HT-29 (cell line): ENCODE results near the gene OGFOD3. TPM values are rescaled to one million over a fixed set of nuclear protein-coding genes. Genes with fewer than 3 reads are reported as not detected.

Source experiments
- small RNA-seq: library from RNA; depleted of rRNA; stranded (forward); fragments of <200 nt; gene quantifications from one replicate; pipeline ENCODE3, GENCODE V24; 2014
- total RNA-seq: library from RNA; depleted of rRNA; stranded (reverse); fragments of >200 nt; shearing (Covaris generic); gene quantifications from 2 replicates; pipeline ENCODE4 v1.2.3, GENCODE V29; 2014; rRNA removed

OGFOD3 gene
- total RNA-seq, 1 experiment from 2014 or later, result 51.4 TPM

Small RNA genes within 50 kb of the gene (small RNA-seq; reads per million reads assigned to genes)
- gene RF00019, result not detected

Other genes starting within 250 kb of the OGFOD3 start
- gene CCDC57, start 205.7 kb downstream of the OGFOD3 start, total RNA-seq, result 47.6 and 48.2 TPM in 2 replicates
- gene SLC16A3, start 189.5 kb downstream of the OGFOD3 start, total RNA-seq, result 132 and 156 TPM in 2 replicates
- gene CSNK1D, start 144.9 kb downstream of the OGFOD3 start, total RNA-seq, result 47.8 and 60.4 TPM in 2 replicates
- not detected in 2 replicates for gene CD7, start 101.0 kb downstream of the OGFOD3 start, total RNA-seq
- gene SECTM1, start 84.8 kb downstream of the OGFOD3 start, total RNA-seq, result 2.9 and 3.2 TPM in 2 replicates
- gene TEX19, start 59.3 kb downstream of the OGFOD3 start, total RNA-seq, result 0.10 and 1.1 TPM in 2 replicates
- not detected in 2 replicates for gene UTS2R, start 46.8 kb downstream of the OGFOD3 start, total RNA-seq
- gene HEXD, start 239 bp downstream of the OGFOD3 start, total RNA-seq, result 25.8 and 28.4 TPM in 2 replicates
- gene CYBC1, start 32.2 kb upstream of the OGFOD3 start, total RNA-seq, result 72.3 and 89.5 TPM in 2 replicates
- 30.5 and 35.0 TPM in 2 replicates for gene NARF, start 40.2 kb upstream of the OGFOD3 start, total RNA-seq
- gene FOXK2, start 101.1 kb upstream of the OGFOD3 start, total RNA-seq, result 52.8 and 58.1 TPM in 2 replicates
- gene WDR45B, start 229.9 kb upstream of the OGFOD3 start, total RNA-seq, result 89.3 and 101 TPM in 2 replicates